Testis (tissue), 3 donors: Measurements from ENCODE around the gene PDZD11. TPM values are rescaled to one million over a fixed set of nuclear protein-coding genes. Genes with fewer than 3 reads are reported as not detected.
"Not testable (repeated sequence)": the region's sequence is repeated elsewhere in the genome, so short reads cannot be mapped to it uniquely, and the experiment has no call there.

Experiments used
- DNase-seq: peaks from one replicate; pipeline ENCODE4 v3.0.0-alpha.2; 2019
- H3K27ac ChIP-seq, 2 donors: fragments of 200-600 bp; sonication (generic); one replicate each; pipeline ENCODE4 v1.5.1; 2019
- H3K27me3 ChIP-seq: fragments of 200-600 bp; sonication (generic); one replicate; pipeline ENCODE4 v1.5.1; 2019
- H3K36me3 ChIP-seq: fragments of 200-600 bp; sonication (generic); one replicate; pipeline ENCODE4 v1.5.1; 2017; ENCODE audit warnings: low read depth; ENCODE audit errors: missing control alignments
- H3K4me1 ChIP-seq: fragments of 200-600 bp; sonication (generic); one replicate; pipeline ENCODE4 v1.5.1; 2019
- H3K4me3 ChIP-seq, 2 donors: fragments of 200-600 bp; sonication (generic); one replicate each; pipeline ENCODE4 v1.5.1; 2017 to 2019
- H3K9me3 ChIP-seq: fragments of 200-600 bp; sonication (generic); one replicate; pipeline ENCODE4 v1.5.1; 2017
- POLR2A ChIP-seq: fragments of 450-650 bp; IDR thresholded peaks from one replicate; pipeline ENCODE4 v1.6.1; 2017; ENCODE audit warnings: antibody characterized with exemption, mild to moderate bottlenecking, moderate library complexity
- WGBS, 2 donors: methylation state at CpG; one replicate each; pipeline ENCODE4 v1.1.5; 2018; 5-methylcytosine and 5-hydroxymethylcytosine counted together
- intact Hi-C: fragments of 100-400 bp; cut with DNase I; formaldehyde crosslinking; loops from one replicate; pipeline ENCODE4 v1.15.1; 2023; ENCODE audit warnings: low total_unique reads
- polyA plus RNA-seq: library from polyadenylated mRNA; stranded (reverse); fragments of 350-450 nt; fragmentation: Illumina TruSeq; extraction: RNeasy Lipid Tissue Mini Kit (QIAGEN cat#74804); gene quantifications from one replicate; pipeline ENCODE4 v1.2.3, GENCODE V29; 2014; ENCODE audit warnings: low read depth, low replicate concordance; ENCODE audit not compliant: insufficient read depth
- total RNA-seq, 2 donors: library from RNA; depleted of rRNA; stranded (reverse); fragments of >200 nt; gene quantifications; one replicate each; pipeline ENCODE4 v1.2.3, GENCODE V29; 2016
- TF ChIP-seq, protein P1 (sequence below), 3 experiments: fragments of 450-650 bp in 2 of 3; fragments of 200-600 bp in 1 of 3; sonication (generic) in 1 of 3; IDR thresholded peaks; one replicate each; pipeline ENCODE4 v1.5.1; 2016 to 2019; ENCODE audit warnings: antibody characterized with exemption in 3 of 3, mild to moderate bottlenecking in 2 of 3, moderate library complexity in 1 of 3

Gene PDZD11
- total and polyA plus RNA-seq, 3 donors from 2014 or later: 24.2 to 25.4 (median 25.0) TPM

DNA sequence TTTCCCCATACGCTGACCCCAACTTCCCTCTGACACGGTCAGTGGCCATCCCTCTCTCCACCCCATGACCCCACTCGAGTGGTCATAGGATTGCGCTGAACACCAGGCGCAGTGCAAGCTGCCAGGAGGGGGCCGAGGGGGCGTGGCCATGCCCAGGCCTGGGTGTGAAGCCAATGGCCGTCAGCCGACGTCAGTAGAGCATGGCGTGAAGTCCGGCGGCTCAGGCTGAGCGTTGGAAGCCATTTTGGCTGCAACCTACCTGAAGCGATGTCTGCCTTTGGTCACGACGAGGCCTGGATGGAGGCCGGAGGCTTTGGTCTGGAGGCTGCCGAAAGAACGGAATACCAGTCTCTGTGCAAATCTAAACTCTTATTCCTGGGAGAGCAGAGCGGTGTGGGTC is 7.8 kb downstream of the PDZD11 start, which contains the start of gene RAB41:
Gene RAB41 (plus strand): TSS at position 222 of the 400 bp plus-strand sequence. CDS start 46 bp downstream, at position 268.
- H3K27me3 ChIP-seq: no peaks in the 10 kb centered on the region
- H3K4me3 ChIP-seq: peak within 1 kb of the TSS in 1 of 2 donors; percentile 3
- no peaks in the 10 kb centered on the region for H3K36me3 ChIP-seq
- no peak for TF ChIP-seq POLR2A
- TF ChIP-seq, protein P1, sequence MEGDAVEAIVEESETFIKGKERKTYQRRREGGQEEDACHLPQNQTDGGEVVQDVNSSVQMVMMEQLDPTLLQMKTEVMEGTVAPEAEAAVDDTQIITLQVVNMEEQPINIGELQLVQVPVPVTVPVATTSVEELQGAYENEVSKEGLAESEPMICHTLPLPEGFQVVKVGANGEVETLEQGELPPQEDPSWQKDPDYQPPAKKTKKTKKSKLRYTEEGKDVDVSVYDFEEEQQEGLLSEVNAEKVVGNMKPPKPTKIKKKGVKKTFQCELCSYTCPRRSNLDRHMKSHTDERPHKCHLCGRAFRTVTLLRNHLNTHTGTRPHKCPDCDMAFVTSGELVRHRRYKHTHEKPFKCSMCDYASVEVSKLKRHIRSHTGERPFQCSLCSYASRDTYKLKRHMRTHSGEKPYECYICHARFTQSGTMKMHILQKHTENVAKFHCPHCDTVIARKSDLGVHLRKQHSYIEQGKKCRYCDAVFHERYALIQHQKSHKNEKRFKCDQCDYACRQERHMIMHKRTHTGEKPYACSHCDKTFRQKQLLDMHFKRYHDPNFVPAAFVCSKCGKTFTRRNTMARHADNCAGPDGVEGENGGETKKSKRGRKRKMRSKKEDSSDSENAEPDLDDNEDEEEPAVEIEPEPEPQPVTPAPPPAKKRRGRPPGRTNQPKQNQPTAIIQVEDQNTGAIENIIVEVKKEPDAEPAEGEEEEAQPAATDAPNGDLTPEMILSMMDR (IDR thresholded peaks at IDR 0.05): no peak
- intact Hi-C loops: no loop called here
- H3K27ac ChIP-seq: no peak within 1 kb of the TSS
- H3K9me3 ChIP-seq: no peaks in the 10 kb centered on the region
- 83 to 84% methylated on average over 1 to 18 of the region's 21 CpGs for WGBS, 2 donors
- H3K4me1 ChIP-seq: no peaks in the 10 kb centered on the region
- peak; percentile 16 for DNase-seq

DNA sequence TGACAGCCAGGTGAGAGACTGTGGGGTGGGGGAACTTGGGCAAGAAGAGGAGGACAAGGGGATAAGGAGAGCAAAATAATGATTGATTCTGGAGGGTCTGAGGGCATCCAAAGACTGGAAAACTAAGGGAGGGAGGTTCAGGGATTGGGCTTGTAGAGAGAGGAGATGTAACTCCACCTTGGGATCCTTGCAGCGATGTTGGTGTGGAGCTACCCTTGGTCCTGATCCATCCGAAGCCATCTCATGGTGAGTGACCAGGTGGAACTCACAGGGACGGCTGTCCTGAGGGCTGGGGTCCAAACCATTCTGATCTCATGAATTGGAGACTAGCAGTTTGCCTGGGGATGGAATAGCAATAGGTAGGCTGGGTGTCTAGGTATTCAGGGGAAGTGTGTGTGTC is 9.2 kb downstream of the PDZD11 start:
- DNase-seq: no peak
- Histone ChIP-seq H3K36me3 (no peaks in the 10 kb centered on the region), H3K9me3 (no peaks in the 10 kb centered on the region), H3K4me3 (no peak overlapping the region), H3K27me3 (no peaks in the 10 kb centered on the region), H3K4me1 (no peaks in the 10 kb centered on the region), H3K27ac (no peak overlapping the region)
- TF ChIP-seq, protein P1 (IDR thresholded peaks at IDR 0.05): no peak
- 73 to 86% methylated on average over 2 to 3 of the region's 3 CpGs for WGBS, 2 donors
- intact Hi-C loops: no loop called here

DNA sequence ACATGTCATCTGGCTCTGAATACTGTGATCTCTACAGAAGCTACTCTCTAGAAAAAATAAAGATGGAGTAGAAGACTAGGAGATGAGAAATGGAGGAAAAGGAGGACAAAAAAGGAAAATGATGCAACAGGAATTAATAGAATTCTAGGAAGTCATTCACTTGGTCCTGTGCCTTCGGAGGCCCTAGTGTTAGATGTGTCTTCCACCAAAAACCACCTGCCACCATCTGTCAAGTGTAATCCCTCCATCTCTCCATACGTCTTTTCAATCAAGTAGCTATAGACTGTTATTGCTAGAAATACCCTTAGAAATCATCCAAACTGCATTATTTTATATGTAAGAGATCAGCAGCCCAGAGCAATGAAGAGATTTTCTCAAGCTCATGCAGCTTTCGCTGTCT is 10.6 kb downstream of the PDZD11 start:
- intact Hi-C loops: no loop called here
- Histone ChIP-seq H3K4me1 (no peaks in the 10 kb centered on the region), H3K27ac (no peak overlapping the region), H3K36me3 (no peaks in the 10 kb centered on the region), H3K4me3 (no peak overlapping the region), H3K27me3 (no peaks in the 10 kb centered on the region), H3K9me3 (no peaks in the 10 kb centered on the region)
- TF ChIP-seq, protein P1 (IDR thresholded peaks at IDR 0.05): no peak
- TF ChIP-seq POLR2A: no peak
- WGBS, 2 donors: 93 to 94% methylated on average over 3 of the region's 3 CpGs
- DNase-seq: no peak

DNA sequence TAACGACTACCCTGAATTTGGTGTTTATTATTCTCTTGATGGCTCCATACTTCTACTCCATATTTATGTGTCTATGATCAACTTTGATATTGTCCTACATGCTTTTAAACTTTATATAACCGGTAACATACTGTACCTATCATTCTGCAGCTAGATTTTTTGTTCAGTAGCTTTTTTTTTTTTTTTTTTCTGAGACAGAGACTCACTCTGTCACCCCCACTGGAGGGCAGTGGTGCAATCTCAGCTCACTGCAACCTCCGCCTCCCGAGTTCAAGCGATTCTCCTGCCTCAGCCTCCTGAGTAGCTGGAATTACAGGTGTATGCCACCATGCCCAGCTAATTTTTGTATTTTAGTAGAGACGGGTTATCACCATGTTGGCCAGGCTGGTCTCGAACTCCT is 15.7 kb downstream of the PDZD11 start:
- H3K4me1 ChIP-seq, H3K27me3 ChIP-seq, H3K36me3 ChIP-seq, H3K27ac ChIP-seq, intact Hi-C loops, H3K9me3 ChIP-seq, DNase-seq, H3K4me3 ChIP-seq: not testable (repeated sequence)
- 84 to 91% methylated on average over 7 of the region's 7 CpGs for WGBS, 2 donors

DNA sequence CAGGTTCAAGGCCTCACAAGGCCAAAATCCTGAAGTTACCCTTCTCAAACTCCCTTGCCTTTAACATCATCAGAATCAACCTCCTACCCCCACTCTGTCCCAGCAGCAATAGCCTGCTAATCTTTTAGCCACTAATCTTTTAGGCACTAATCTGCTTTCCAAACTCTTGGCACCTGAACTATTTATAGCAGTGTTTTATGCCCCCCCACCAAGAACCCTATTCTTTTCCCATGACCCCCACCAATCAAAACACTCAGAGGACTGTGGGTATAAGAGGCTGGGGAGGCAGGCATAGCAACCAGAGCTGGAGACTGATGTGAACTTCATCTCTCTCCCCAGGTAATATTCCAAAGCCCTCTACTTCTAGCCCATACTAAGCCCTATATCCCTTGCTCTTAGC is 21.7 kb downstream of the PDZD11 start, which contains the start of gene ARR3:
Gene ARR3 (plus strand): TSS at position 301 of the 400 bp plus-strand sequence. CDS start 1,052 bp downstream, outside the sequence.
- TF ChIP-seq, protein P1 (IDR thresholded peaks at IDR 0.05): no peak
- no peak for TF ChIP-seq POLR2A
- intact Hi-C loops: no loop called here
- DNase-seq: no peak

More for the DNA sequence above, 21.7 kb downstream of the PDZD11 start, which contains the start of gene ARR3:
- no peak within 1 kb of the TSS for H3K27ac ChIP-seq
- no peaks in the 10 kb centered on the region for H3K36me3 ChIP-seq
- no peaks in the 10 kb centered on the region for H3K9me3 ChIP-seq
- H3K27me3 ChIP-seq: no peaks in the 10 kb centered on the region
- H3K4me1 ChIP-seq: no peaks in the 10 kb centered on the region
- H3K4me3 ChIP-seq: no peak within 1 kb of the TSS
